Fibroblast of villous mesenchyme (primary cell): ENCODE measurements around the gene CCL3. TPM values are rescaled to one million over a fixed set of nuclear protein-coding genes. Genes with fewer than 3 reads are reported as not detected.

Experiments
- DNase-seq: peaks from one replicate; pipeline ENCODE4 v3.0.0-alpha.2; 2010; ENCODE audit warnings: low read depth
- H3K4me3 ChIP-seq: 2 replicates; pipeline ENCODE4 v1.5.1; 2011; ENCODE audit warnings: low read depth, mild to moderate bottlenecking, low read length
- CTCF ChIP-seq: IDR thresholded peaks from 2 replicates; pipeline ENCODE4 v1.5.1; 2012; ENCODE audit warnings: low read depth, mild to moderate bottlenecking, low read length; ENCODE audit not compliant: insufficient read depth
- small RNA-seq: library from RNA; depleted of rRNA; stranded (forward); fragments of <200 nt; gene quantifications from one replicate; pipeline ENCODE3, GENCODE V24; 2012
- total RNA-seq: library from RNA; depleted of rRNA; stranded (reverse); fragments of >200 nt; gene quantifications from 2 replicates; pipeline ENCODE4 v1.2.3, GENCODE V29; 2012

The CCL3 gene
- total RNA-seq, 1 donor: not detected

- no peak for DNase-seq
- no peak for TF ChIP-seq CTCF
Measured at GRCh38 chr17:36055171-36055570, 34.8 kb downstream of the CCL3 start.

GRCh38 chr17:36049643-36050042 is 40.3 kb downstream of the CCL3 start:
- H3K4me3 ChIP-seq: no peak overlapping the region
- no peak for TF ChIP-seq CTCF
- DNase-seq: no peak

More at GRCh38 chr17:36055171-36055570, 34.8 kb downstream of the CCL3 start:
- no peak overlapping the region for H3K4me3 ChIP-seq

GRCh38 chr17:36048066-36048465 is 41.9 kb downstream of the CCL3 start:
- DNase-seq: no peak
- no peak for TF ChIP-seq CTCF
- no peak overlapping the region for H3K4me3 ChIP-seq

Small RNA genes lying within 50 kb of the gene (small RNA-seq; reads per million reads assigned to genes)
- gene RN7SL301P: not detected

Other genes starting within 250 kb of the CCL3 start
- not detected in 2 replicates for gene HEATR9, start 221.3 kb downstream of the CCL3 start, total RNA-seq
- under 0.01 TPM in 1 of 2 replicates, not detected in the other for gene CCL5, start 209.8 kb downstream of the CCL3 start, total RNA-seq
- gene RDM1, start 159.4 kb downstream of the CCL3 start, total RNA-seq: 0.32 and 0.43 TPM in 2 replicates
- gene LYZL6, start 146.4 kb downstream of the CCL3 start, total RNA-seq: not detected in 2 replicates
- not detected in 2 replicates for gene CCL16, start 108.6 kb downstream of the CCL3 start, total RNA-seq
- gene CCL14, start 103.4 kb downstream of the CCL3 start, total RNA-seq: not detected in 2 replicates
- not detected in 2 replicates for gene CCL15, start 88.6 kb downstream of the CCL3 start, total RNA-seq
- not detected in 2 replicates for gene CCL23, start 72.2 kb downstream of the CCL3 start, total RNA-seq
- gene CCL18, start 25.9 kb downstream of the CCL3 start, total RNA-seq: under 0.01 TPM in 1 of 2 replicates, not detected in the other
- gene CCL4, start 13.7 kb upstream of the CCL3 start, total RNA-seq: not detected in 2 replicates
- gene TBC1D3B, start 86.5 kb upstream of the CCL3 start, total RNA-seq: 0.43 TPM in 1 of 2 replicates, not detected in the other
- not detected in 2 replicates for gene CCL3L1, start 106.6 kb upstream of the CCL3 start, total RNA-seq
- gene CCL4L2, start 120.9 kb upstream of the CCL3 start, total RNA-seq: not detected in 2 replicates
- 0.97 TPM in 1 of 2 replicates, not detected in the other for gene TBC1D3I, start 174.4 kb upstream of the CCL3 start, total RNA-seq
- gene TBC1D3G, start 233.7 kb upstream of the CCL3 start, total RNA-seq: not detected in 2 replicates